ENCODE results near the gene TAF1B. TPM values are rescaled to one million over a fixed set of nuclear protein-coding genes. Genes with fewer than 3 reads are reported as not detected.
"Not testable (repeated sequence)": the region's sequence is repeated elsewhere in the genome, so short reads cannot be mapped to it uniquely, and the experiment has no call there.

The TAF1B gene
- total RNA-seq, 1 donor from 2014 or later = 14.4 TPM

DNA sequence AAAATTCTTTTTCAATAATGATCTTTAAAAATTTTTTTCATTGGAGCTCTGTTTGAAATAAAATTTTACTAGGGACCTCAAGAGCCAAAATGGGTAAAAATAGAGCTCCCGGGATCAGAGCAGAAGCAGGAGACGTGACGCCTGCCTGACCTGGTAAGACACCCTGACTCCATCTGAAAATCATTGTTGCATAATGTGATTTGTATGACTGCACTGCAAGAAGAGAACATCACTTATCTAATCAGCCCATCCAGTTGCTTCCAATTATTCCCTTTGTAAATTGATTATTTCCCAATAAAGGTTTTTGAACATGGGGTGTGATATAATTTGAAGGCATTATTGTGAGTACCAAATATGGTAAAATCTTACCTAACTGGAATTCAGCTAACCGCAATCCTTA lies 17.1 kb upstream of the TAF1B start:
- DNase-seq (ENCODE audit: extremely low read depth, low read depth, low spot score) = no peak

DNA sequence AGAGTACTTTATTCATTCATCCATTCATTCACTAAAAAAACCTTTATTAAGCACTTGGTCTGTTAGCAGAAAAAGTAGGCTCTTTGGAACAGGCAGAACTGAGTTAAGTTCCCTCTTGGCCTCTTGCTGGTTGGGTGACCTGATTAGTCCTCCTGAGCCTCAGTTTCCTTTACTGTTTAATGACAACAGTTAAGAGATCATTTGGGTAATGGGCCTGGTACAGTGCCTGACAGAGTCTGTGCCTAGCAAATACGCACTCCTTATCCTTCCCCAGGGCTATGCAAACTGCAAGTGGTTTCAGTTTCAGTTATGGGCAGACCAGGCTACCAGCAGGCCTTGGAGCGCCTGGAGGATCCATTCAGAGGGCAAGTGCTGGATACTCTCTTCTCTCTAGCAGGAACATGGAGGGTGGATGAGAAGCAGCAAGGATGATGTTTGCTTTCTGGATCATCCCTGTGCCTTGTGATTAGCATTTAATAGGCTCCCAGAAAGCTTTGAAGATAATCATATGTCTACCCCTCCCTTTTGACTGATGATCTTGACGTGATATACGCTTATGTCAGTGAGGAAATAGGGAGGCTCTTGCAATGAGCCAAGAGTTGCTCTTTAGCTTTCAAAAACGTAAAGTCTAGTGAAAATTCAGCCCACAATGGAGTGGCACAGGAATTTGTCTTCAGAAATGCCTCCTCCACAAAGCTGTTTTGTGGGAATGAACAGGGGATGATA lies 12.4 kb upstream of the TAF1B start:
- DNase-seq (ENCODE audit: extremely low read depth, low read depth, low spot score) = no peak

- DNase-seq (ENCODE audit: extremely low read depth, low read depth, low spot score) = no peak
These were observed 11.6 kb upstream of the TAF1B start for GRCh38 chr2:9831670-9832069.

DNA sequence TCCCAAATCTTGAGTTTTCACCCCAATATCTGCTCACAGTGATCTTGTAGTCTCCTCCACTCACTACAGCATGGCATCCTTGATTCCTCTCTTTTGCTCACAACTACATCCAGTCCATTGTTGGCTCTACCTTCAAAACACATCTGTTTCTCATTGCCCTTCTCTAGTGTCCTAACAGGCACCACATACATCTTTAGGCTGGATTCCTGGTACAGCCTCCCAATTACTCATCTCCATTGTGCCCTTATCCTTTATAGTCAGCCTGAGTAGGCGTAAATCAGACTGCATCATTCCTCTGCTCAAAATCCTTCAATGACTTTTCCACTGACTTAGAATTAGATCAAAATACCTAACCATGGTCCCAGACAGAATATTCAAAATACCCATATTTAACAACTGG lies 10.7 kb upstream of the TAF1B start:
- DNase-seq (ENCODE audit: extremely low read depth, low read depth, low spot score) = no peak

DNA sequence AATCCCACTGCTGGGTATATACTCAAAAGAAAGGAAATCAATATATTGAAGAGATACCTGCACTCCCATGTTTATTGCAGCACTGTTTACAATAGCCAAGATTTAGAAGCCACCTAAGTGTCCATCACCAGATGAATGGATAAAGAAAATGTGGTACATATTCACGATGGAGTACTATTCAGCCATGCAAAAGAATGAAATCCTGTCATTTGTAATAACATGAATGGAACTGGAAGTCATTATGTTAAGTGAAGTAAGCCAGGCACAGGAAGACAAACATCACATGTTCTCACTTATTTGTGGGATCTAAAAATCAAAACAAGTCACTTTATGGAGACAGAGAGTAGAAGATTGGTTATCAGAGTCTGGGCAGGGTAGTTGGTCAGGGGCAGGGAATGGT lies 8.2 kb upstream of the TAF1B start:
- DNase-seq (ENCODE audit: extremely low read depth, low read depth, low spot score) = not testable (repeated sequence)

GRCh38 chr2:9836074-9836473 lies 7.2 kb upstream of the TAF1B start:
- no peak for DNase-seq (ENCODE audit: extremely low read depth, low read depth, low spot score)

DNA sequence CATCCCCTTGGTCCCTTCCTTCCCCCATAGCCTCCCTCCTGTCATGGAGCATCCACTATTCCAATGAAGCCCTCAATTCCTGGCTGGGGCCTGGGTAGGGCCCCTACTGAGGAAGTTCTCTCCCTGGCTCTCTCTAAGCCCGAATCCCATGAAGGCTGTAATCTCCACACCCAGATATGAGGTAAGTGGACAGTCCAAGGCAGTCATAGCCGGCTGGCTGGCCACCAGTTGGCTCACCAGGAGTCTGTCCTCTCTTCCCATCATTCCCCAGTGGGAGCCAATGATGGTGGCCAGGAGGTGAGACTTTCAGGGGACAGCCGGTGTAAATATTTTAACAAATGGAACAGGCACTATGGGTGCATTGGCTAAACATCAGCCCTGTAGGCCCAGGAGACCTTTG lies 6.8 kb upstream of the TAF1B start:
- no peak for DNase-seq (ENCODE audit: extremely low read depth, low read depth, low spot score)

DNA sequence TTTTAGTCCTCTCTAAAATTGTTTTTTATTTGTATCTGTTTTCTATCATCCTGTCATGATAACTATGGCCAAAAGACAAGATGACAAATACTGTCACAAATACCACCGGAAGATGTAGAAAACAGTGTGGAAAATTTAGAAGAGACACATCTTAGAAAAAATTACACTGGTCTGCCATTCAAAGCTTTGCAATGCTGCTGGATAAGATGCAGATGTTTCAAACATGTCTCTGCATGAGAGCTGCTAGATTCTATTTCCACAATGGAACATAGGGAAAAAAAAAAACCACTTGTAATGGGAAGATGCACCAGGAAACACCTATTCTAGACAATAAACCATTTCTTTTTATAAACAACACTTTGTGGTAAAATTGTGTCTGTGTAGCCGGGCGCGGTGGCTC lies 5.8 kb upstream of the TAF1B start:
- no peak for DNase-seq (ENCODE audit: extremely low read depth, low read depth, low spot score)

DNA sequence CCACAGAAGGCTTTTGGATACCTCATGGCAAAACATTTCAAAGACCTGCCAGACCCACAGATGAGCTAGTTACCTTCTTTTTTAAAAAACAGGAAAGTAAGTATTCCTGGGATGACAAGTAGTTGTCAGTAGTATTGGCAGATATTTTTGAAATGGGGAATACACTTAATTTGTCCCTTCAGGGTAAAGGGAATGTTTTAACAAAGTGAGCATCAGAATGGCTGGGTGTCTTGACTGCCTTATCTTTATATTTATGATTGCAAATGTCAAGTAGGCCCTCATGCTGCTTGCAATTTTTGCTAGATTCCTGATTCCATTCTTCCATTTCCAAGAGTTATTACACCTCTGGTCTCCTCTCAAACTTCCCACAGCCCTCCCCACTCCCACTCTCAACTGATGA lies 4.9 kb upstream of the TAF1B start:
- no peak for DNase-seq (ENCODE audit: extremely low read depth, low read depth, low spot score)

DNA sequence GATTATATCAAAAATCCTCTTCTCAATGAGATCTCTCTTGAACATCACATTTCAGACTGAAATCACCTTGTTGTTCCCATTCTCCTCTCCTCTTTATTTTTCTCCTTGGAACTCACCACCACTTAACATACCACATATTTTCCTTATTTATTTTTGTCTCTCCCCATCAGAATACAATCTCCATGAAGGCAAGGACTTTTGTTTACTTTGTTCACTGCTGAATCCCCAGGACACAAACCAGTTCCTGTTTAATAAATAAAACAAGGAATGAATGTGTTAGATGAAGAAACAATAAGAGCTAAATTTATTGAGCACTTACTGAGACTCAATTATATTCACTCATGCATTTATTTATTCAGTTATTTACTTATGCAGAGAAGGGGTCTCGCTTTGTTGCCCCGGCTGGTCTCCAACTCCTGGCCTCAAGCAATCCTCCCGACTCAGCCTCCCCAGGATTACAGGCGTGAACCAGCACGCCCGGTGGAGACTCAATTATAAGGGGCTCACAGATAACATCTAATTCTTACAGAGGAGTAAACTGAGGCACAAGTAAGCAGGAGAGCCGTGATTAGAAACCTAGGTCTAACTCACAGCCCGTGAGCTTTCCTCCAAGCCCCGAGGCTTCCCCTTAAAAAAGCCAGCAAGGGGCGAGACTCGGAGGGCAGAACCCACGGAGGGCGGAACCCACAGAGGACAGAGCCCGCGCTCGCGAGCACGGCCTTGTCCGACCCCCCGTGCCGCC lies 616 bp upstream of the TAF1B start:
- DNase-seq (ENCODE audit: extremely low read depth, low read depth, low spot score) = no peak

GRCh38 chr2:9844036-9844483 lies 786 bp downstream of the TAF1B start:
- no peak for DNase-seq (ENCODE audit: extremely low read depth, low read depth, low spot score)

DNA sequence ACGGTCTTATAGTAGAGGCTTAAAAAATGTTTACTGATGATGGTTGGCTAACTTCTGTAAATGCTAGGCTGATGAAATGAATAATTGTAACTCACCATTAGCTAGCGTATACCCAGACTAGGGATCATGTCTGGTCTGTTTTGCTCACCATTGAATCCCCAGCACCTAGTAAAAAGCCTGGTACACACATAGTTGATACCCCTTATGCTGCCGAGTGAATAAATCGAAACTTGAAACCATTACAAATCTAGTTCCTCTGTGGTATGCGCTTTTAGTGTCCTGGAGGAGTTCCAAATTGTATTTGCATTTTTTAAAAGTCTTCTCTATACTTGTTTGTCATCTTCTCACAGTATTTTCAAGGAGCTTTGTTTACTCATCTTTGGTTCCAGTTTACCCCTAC lies 1.3 kb downstream of the TAF1B start:
- no peak for DNase-seq (ENCODE audit: extremely low read depth, low read depth, low spot score)

GRCh38 chr2:9846554-9846953 lies 3.3 kb downstream of the TAF1B start:
- DNase-seq (ENCODE audit: extremely low read depth, low read depth, low spot score) = no peak

DNA sequence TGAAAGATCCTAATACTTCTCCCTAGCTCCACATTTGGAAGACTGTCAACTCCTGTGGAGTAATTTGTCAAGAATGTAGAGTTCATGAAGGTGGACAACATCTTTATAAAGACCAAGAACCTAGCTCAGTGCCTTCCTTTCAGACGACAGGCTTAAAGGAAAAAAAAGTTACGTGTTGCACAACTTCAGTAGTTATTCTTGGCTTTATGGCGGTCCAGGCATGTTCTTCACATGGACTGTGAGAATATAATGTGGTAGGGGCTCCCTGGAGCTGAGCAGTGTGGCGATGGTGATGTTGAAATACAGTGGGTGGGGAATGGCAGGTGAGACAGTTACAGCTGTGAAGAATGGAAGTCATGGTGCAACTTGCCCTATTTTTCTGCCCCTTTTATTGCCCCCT lies 3.9 kb downstream of the TAF1B start:
- DNase-seq (ENCODE audit: extremely low read depth, low read depth, low spot score) = no peak

GRCh38 chr2:9852881-9853280 lies 9.6 kb downstream of the TAF1B start:
- DNase-seq (ENCODE audit: extremely low read depth, low read depth, low spot score) = no peak

DNA sequence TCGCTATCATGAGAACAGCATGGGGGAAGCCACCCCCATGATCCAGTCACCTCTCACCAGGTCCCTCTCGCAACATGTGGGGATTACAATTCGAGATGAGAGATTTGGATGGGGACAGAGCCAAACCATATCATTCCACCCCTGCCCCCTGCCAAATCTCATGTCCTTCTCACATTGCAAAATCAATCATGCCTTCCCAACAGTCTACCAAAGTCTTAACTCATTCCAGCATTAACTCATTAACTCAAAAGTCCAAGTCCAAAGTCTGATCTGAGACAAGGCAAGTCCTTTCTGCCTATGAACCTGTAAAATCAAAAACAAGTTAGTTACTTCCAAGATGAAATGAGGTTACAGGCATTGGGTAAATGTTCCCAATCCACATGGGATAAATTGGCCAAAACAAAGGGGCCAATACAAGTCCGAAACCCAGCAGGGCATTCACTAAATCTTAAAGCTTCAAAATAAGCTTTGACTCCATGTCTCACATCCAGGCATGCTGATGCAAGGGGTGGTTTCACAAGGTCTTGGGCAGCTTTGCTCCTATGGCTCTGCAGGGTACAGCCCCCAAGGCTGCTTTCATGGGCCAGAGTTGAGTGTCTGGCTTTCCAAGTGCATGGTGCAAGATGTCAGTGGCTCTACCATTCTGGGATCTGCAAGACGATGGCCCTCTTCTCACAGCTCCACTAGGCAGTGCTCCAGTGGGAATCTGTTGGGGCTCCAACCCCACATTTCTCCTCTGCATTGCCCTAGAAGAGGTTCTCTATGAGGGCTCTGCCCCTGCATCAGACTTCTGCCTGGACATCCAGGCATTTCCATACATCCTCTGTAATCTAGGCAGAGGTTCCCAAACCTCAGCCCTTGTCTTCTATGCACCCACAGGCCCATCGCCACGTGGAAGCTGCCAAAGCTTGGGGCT lies 14.8 kb downstream of the TAF1B start:
- no peak for DNase-seq (ENCODE audit: extremely low read depth, low read depth, low spot score)

DNA sequence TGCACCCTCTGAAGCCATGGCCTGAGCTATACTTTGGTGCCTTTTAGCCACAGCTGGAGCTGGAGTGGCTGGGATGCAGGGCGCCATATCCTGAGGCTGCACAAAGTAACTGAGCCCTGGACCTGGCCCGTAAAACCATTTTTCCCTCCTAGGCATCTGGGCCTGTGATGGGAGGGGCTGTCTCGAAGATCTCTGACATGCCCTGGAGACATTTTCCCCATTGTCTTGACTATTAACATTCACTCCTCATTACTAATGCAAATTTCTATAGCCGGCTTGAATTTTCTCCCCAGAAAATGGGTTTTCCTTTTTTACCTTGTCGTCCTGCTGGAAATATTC lies 15.4 kb downstream of the TAF1B start:
- no peak for DNase-seq (ENCODE audit: extremely low read depth, low read depth, low spot score)

- not testable (repeated sequence) for DNase-seq (ENCODE audit: extremely low read depth, low read depth, low spot score)
These were observed 17.8 kb downstream of the TAF1B start for GRCh38 chr2:9860922-9861580.

DNA sequence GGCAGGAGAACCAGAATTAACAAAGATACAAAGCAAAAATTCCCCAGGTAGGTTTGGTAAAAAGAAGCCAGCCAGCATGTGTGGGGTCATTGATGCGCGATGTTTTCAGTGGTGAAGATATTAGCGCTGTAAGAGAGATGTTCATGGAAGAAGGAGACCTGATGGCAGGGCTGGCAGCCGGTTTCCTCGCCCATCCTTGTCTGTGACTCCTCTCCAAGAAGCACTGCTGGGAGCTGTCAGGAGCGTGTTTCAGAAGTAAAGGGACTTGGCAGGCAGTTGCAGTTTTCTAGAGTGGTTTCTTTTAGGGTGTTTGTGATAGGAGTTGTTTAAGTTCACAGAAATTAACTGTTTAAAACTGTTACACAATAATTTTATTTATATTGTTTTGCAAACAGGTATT lies 24.6 kb downstream of the TAF1B start:
- DNase-seq (ENCODE audit: extremely low read depth, low read depth, low spot score) = no peak

GRCh38 chr2:9873337-9873736 lies 30.1 kb downstream of the TAF1B start:
- DNase-seq (ENCODE audit: extremely low read depth, low read depth, low spot score) = no peak

- DNase-seq (ENCODE audit: extremely low read depth, low read depth, low spot score) = no peak
These were observed 33.8 kb downstream of the TAF1B start for GRCh38 chr2:9877026-9877425.
